HG03097 (cell line): Measurements from ENCODE around the gene KLC1.

Source experiments
- ATAC-seq: cut with Tn5 transposase; IDR thresholded peaks from one replicate; pipeline ENCODE4 v1.9.1; 2021; ENCODE audit not compliant: unreplicated experiment, low FRiP score

Gene KLC1

GRCh38 chr14:103731916-103732867 is 103.2 kb downstream of the KLC1 start:
- no peak for ATAC-seq

GRCh38 chr14:103732868-103733620 is 104.0 kb downstream of the KLC1 start:
- no peak for ATAC-seq

- ATAC-seq: no peak
Observed at GRCh38 chr14:103733651-103734050, 104.6 kb downstream of the KLC1 start.

GRCh38 chr14:103734081-103734888 is 105.3 kb downstream of the KLC1 start:
- ATAC-seq: no peak

GRCh38 chr14:103735022-103735421 is 106.0 kb downstream of the KLC1 start:
- no peak for ATAC-seq

GRCh38 chr14:103735439-103735814 is 106.4 kb downstream of the KLC1 start:
- ATAC-seq: no peak

GRCh38 chr14:103735815-103736545 is 107.0 kb downstream of the KLC1 start:
- no peak for ATAC-seq

- no peak for ATAC-seq
Observed at GRCh38 chr14:103736546-103737431, 107.8 kb downstream of the KLC1 start.

GRCh38 chr14:103737432-103738045 is 108.5 kb downstream of the KLC1 start:
- no peak for ATAC-seq

GRCh38 chr14:103738166-103738565 is 109.2 kb downstream of the KLC1 start:
- ATAC-seq: no peak

GRCh38 chr14:103738701-103739451 is 109.9 kb downstream of the KLC1 start:
- ATAC-seq: no peak

- no peak for ATAC-seq
Observed at GRCh38 chr14:103739466-103739792, 110.4 kb downstream of the KLC1 start.

GRCh38 chr14:103739793-103740501 is 110.9 kb downstream of the KLC1 start:
- no peak for ATAC-seq

GRCh38 chr14:103740991-103741689 is 112.1 kb downstream of the KLC1 start:
- ATAC-seq: no peak

- no peak for ATAC-seq
Observed at GRCh38 chr14:103741876-103742275, 112.9 kb downstream of the KLC1 start.

GRCh38 chr14:103742499-103743255 is 113.7 kb downstream of the KLC1 start:
- no peak for ATAC-seq
